Heart left ventricle (tissue), 13 donors: ENCODE data around the gene PRMT5.

Experiments used
- CTCF ChIP-seq, 12 donors: fragments of 200-600 bp; sonication (generic) in 4 of 12; IDR thresholded peaks; one replicate each; pipeline versions ENCODE4 v1.5.0 to v1.8.0; 2018 to 2022; ENCODE audit warnings: antibody characterized with exemption in 12 of 12, mild to moderate bottlenecking in 5 of 12
- POLR2A ChIP-seq, 2 donors: fragments of 450-650 bp; IDR thresholded peaks; one replicate each; pipeline ENCODE4 v1.6.1; 2017; ENCODE audit warnings: antibody characterized with exemption in 2 of 2, mild to moderate bottlenecking in 2 of 2, moderate library complexity in 2 of 2
- donor health status: ischemic (EF 13 %, LVEDD 7.1; RV severe dilation, severe dysfunction).
- donor health status: DM: no; HTN: yes; CAD: no.
- donor health status: DM: no; HTN: no; CAD: no.
- donor health status: ischemic (EF 25% LVEDD 6.9; RV normal size, moderate dysfunction).
- donor health status: ischemic (EF 25% LVEDD 5.7; RV mildly dilated, moderate dysfunction).
- donor health status: ischemic (EF 35%, LVEDD 5.7; RV mildly dilated, moderate dysfunction).
- donor health status: nonischemic (EF 11% LVEDD 7.7; RV severe dilation, severe dysfunction).
- donor health status: DM: yes; HTN: yes; CAD: no.
- donor health status: PGD.
- donor health status: ischemic (EF 29% LVEDD 5.4; RV normal size, mild dysfunction).
- donor health status: nonischemic (EF 23%, LVEDD 6.1; RV moderate dilation, normal function).

- TF ChIP-seq CTCF (IDR thresholded peaks at IDR 0.05) (no peak), POLR2A (IDR thresholded peaks at IDR 0.05) (no peak)
Measured at GRCh38 chr14:22875748-22876319, 53.3 kb downstream of the PRMT5 start.
